Caco-2 (cell line): ENCODE measurements around the gene PTMS. TPM values are rescaled to one million over a fixed set of nuclear protein-coding genes. Genes with fewer than 3 reads are reported as not detected.

Source experiments
- BruUV-seq: library from RNA; stranded (reverse); fragments of 400-500 nt; replicated peaks from 2 replicates; lab custom pipeline; 2021; lab: Mats Ljungman, UMichigan
- CTCF ChIA-PET: fragments of 300-600 bp; sonication (Branson Sonifier 250); formaldehyde crosslinking; loops from one replicate; lab custom pipeline; 2022; ENCODE audit warnings: antibody characterized with exemption; lab: Charles Lee
- POLR2A ChIA-PET: fragments of 300-600 bp; sonication (Branson Sonifier 250); formaldehyde crosslinking; loops from one replicate; lab custom pipeline; 2022; ENCODE audit warnings: antibody characterized with exemption; lab: Charles Lee
- DNase-seq, 2 experiments: peaks; one replicate each; pipeline versions ENCODE4 v3.0.0 to v3.0.0-alpha.2; 2020 to 2022
- H3K27me3 ChIP-seq: replicated peaks from 2 replicates; pipeline ENCODE4 v1.6.0; 2011; ENCODE audit warnings: low read length; ENCODE audit not compliant: control insufficient read depth, insufficient read depth
- H3K36me3 ChIP-seq: 2 replicates; pipeline ENCODE4 v1.5.1; 2011; ENCODE audit warnings: low read length; ENCODE audit not compliant: control insufficient read depth, insufficient read depth
- H3K4me1 ChIP-seq: fragments of 250-450 bp; sonication (Bioruptor Pico); 2 replicates; pipeline ENCODE4 v1.5.1; 2020; ENCODE audit warnings: mild to moderate bottlenecking
- H3K4me3 ChIP-seq: 2 replicates; pipeline ENCODE4 v1.5.1; 2011; ENCODE audit warnings: low read depth, mild to moderate bottlenecking, control low read depth, low read length
- H3K9me3 ChIP-seq: fragments of 250-450 bp; sonication (Bioruptor Pico); 2 replicates; pipeline ENCODE4 v1.5.1; 2020; ENCODE audit warnings: mild to moderate bottlenecking, moderate library complexity
- H3K27ac Mint-ChIP-seq: one replicate; pipeline ENCODE4 v1.8.0; 2022; ENCODE audit warnings: mixed read lengths; ENCODE audit not compliant: unreplicated experiment
- H3K27me3 Mint-ChIP-seq: one replicate; pipeline ENCODE4 v1.8.0; 2022; ENCODE audit warnings: mixed read lengths; ENCODE audit not compliant: insufficient read depth, unreplicated experiment
- H3K36me3 Mint-ChIP-seq: one replicate; pipeline ENCODE4 v1.8.0; 2022; ENCODE audit warnings: mild to moderate bottlenecking, mixed read lengths; ENCODE audit not compliant: insufficient read depth, unreplicated experiment
- H3K4me1 Mint-ChIP-seq: one replicate; pipeline ENCODE4 v1.8.0; 2022; ENCODE audit warnings: low read depth, mixed read lengths; ENCODE audit not compliant: unreplicated experiment
- H3K4me3 Mint-ChIP-seq: one replicate; pipeline ENCODE4 v1.8.0; 2022; ENCODE audit warnings: mild to moderate bottlenecking, moderate library complexity, mixed read lengths; ENCODE audit not compliant: unreplicated experiment
- H3K9me3 Mint-ChIP-seq: one replicate; pipeline ENCODE4 v1.8.0; 2022; ENCODE audit warnings: mixed read lengths; ENCODE audit not compliant: unreplicated experiment
- CTCF ChIP-seq, 2 experiments: fragments of 200-600 bp in 1 of 2; IDR thresholded peaks; 1 replicate in 1 of 2; 2 replicates in 1 of 2; pipeline versions ENCODE4 v1.5.1 to v1.8.0; 2011 to 2022; ENCODE audit warnings: antibody characterized with exemption in 1 of 2, control low read depth in 1 of 2, inconsistent platforms in 1 of 2, low read depth in 1 of 2, low read length in 1 of 2, mild to moderate bottlenecking in 1 of 2, moderate library complexity in 1 of 2; ENCODE audit not compliant: insufficient read depth in 1 of 2, severe bottlenecking in 1 of 2, unreplicated experiment in 1 of 2
- intact Hi-C: fragments of 100-400 bp; cut with micrococcal nuclease; formaldehyde crosslinking; loops from one replicate; pipeline ENCODE4 v1.10.0; 2022; ENCODE audit not compliant: unreplicated experiment
- total RNA-seq: library from RNA; stranded (reverse); gene quantifications from 2 replicates; pipeline ENCODE4 v1.2.3, GENCODE V29; 2022

Gene PTMS
- total RNA-seq, 1 experiment from 2014 or later, result 285 TPM

- ChIA-PET CTCF (interaction anchor here (0.6 to 4.0 kb wide), 4 partner anchors 28 to 74 kb away, joined by 3 to 44 read pairs (median 16); partner anchors contain the start of genes MLF2 and PTMS), POLR2A (interaction anchor here (2.5 to 2.6 kb wide), 2 partner anchors 28 to 36 kb away, joined by 60 to 92 read pairs; partner anchors contain the start of genes MLF2 and ZNF384)
- TF ChIP-seq CTCF (IDR thresholded peaks at IDR 0.05; ENCODE audit: insufficient read depth in 1 of 2, low read depth in 1 of 2, low read length in 1 of 2, severe bottlenecking in 1 of 2, unreplicated experiment in 1 of 2), result no peak
- no peak for DNase-seq
- H3K4me3 Mint-ChIP-seq, result peak overlapping the region; percentile 73
- no peak overlapping the region for H3K27ac Mint-ChIP-seq
- H3K27me3 Mint-ChIP-seq, result no peaks in the 10 kb centered on the region
- no peaks in the 10 kb centered on the region for H3K9me3 Mint-ChIP-seq
- H3K4me3 ChIP-seq, result 0 out of 2 replicates have a peak overlapping the region, but pooled peaks have one; percentile 9
- H3K9me3 ChIP-seq, result no peaks in the 10 kb centered on the region
- peaks cover 11% of the 10 kb centered on the region; the same call in 1 of the 2 replicates for H3K4me1 ChIP-seq
- no peaks in the 10 kb centered on the region for H3K36me3 ChIP-seq
- H3K36me3 Mint-ChIP-seq, result peaks cover 18% of the 10 kb centered on the region
- H3K27me3 ChIP-seq, result no peaks in the 10 kb centered on the region
- H3K4me1 Mint-ChIP-seq, result peaks cover 11% of the 10 kb centered on the region
- intact Hi-C loops, result no loop called here
- no TSS peak for BruUV-seq
Measured at GRCh38 chr12:6725350-6725749, 40.8 kb upstream of the PTMS start.

GRCh38 chr12:6729186-6729585 is 37.0 kb upstream of the PTMS start:
- H3K9me3 ChIP-seq, result no peaks in the 10 kb centered on the region
- H3K27me3 ChIP-seq, result no peaks in the 10 kb centered on the region
- no peak for TF ChIP-seq CTCF (IDR thresholded peaks at IDR 0.05; ENCODE audit: insufficient read depth in 1 of 2, low read depth in 1 of 2, low read length in 1 of 2, severe bottlenecking in 1 of 2, unreplicated experiment in 1 of 2)
- H3K4me1 Mint-ChIP-seq, result no peaks in the 10 kb centered on the region
- no peak for DNase-seq
- BruUV-seq, result no TSS peak
- intact Hi-C loops, result no loop called here
- no peak overlapping the region for H3K4me3 Mint-ChIP-seq
- H3K4me1 ChIP-seq, result peaks cover 5% of the 10 kb centered on the region; the same call in 1 of the 2 replicates
- CTCF ChIA-PET, result no interaction called here
- no peak overlapping the region for H3K4me3 ChIP-seq
- no peaks in the 10 kb centered on the region for H3K27me3 Mint-ChIP-seq
- peaks cover 12% of the 10 kb centered on the region for H3K36me3 Mint-ChIP-seq
- H3K27ac Mint-ChIP-seq, result no peak overlapping the region
- POLR2A ChIA-PET, result no interaction called here
- H3K36me3 ChIP-seq, result no peaks in the 10 kb centered on the region
- H3K9me3 Mint-ChIP-seq, result no peaks in the 10 kb centered on the region

GRCh38 chr12:6730169-6730568 is 36.0 kb upstream of the PTMS start:
- Mint-ChIP-seq H3K9me3 (no peaks in the 10 kb centered on the region), H3K27ac (no peak overlapping the region), H3K4me1 (no peaks in the 10 kb centered on the region), H3K27me3 (no peaks in the 10 kb centered on the region), H3K4me3 (no peak overlapping the region), H3K36me3 (peaks cover 10% of the 10 kb centered on the region)
- Histone ChIP-seq H3K4me1 (peaks cover 5% of the 10 kb centered on the region; the same call in 1 of the 2 replicates), H3K4me3 (no peak overlapping the region), H3K27me3 (no peaks in the 10 kb centered on the region), H3K9me3 (no peaks in the 10 kb centered on the region), H3K36me3 (no peaks in the 10 kb centered on the region)
- no peak for DNase-seq
- ChIA-PET CTCF (interaction anchor here (0.9 kb wide), 1 partner anchor 23 kb away, joined by 4 read pairs; the partner anchor contains the start of gene MLF2), POLR2A (no interaction called here)
- intact Hi-C loops, result no loop called here
- TF ChIP-seq CTCF (IDR thresholded peaks at IDR 0.05; ENCODE audit: insufficient read depth in 1 of 2, low read depth in 1 of 2, low read length in 1 of 2, severe bottlenecking in 1 of 2, unreplicated experiment in 1 of 2), result no peak
- BruUV-seq, result no TSS peak
